HCT116 (cell line): ENCODE results near the gene IQGAP2. TPM values are rescaled to one million over a fixed set of nuclear protein-coding genes. Genes with fewer than 3 reads are reported as not detected.
"Not testable (repeated sequence)": the region's sequence is repeated elsewhere in the genome, so short reads cannot be mapped to it uniquely, and the experiment has no call there.

ENCODE experiments used
- ATAC-seq: fragments of 200-7000 bp; cut with Tn5 transposase; 2 replicates; pipeline ENCODE4 v1.9.1; 2020; ENCODE audit warnings: mild to moderate bottlenecking, moderate library complexity
- BruUV-seq: library from RNA; stranded (reverse); fragments of 400-500 nt; replicated peaks from 2 replicates; lab custom pipeline; 2021; lab: Mats Ljungman, UMichigan
- CTCF ChIA-PET: fragments of 300-600 bp; sonication (Branson Sonifier 250); formaldehyde crosslinking; loops from one replicate; lab custom pipeline; 2021; ENCODE audit warnings: antibody characterized with exemption; lab: Charles Lee
- POLR2A ChIA-PET: fragments of 300-600, 350-600 bp; sonication (Branson Sonifier 250); formaldehyde crosslinking; loops from one replicate; lab custom pipeline; 2021; ENCODE audit warnings: antibody characterized with exemption; lab: Charles Lee
- RAD21 ChIA-PET, 2 experiments: fragments of 300-600 bp; sonication (Branson Sonifier 250); formaldehyde crosslinking; loops; one replicate each; lab custom pipeline; 2023; ENCODE audit warnings: low total read pairs in 2 of 2; ENCODE audit not compliant: uncharacterized antibody in 2 of 2, unreplicated experiment in 2 of 2, low non-redundant PET in 1 of 2; lab: Charles Lee
- DNase-seq: peaks from one replicate; pipeline ENCODE4 v3.0.0-alpha.2; 2010; ENCODE audit warnings: low read depth, low spot score
- H2AFZ ChIP-seq: fragments of 200-600 bp; shearing (Covaris generic), sonication (generic); 2 replicates; pipeline ENCODE4 v1.6.1; 2017; ENCODE audit warnings: low read depth, mixed run types, mixed read lengths, antibody characterized with exemption, low read length; ENCODE audit not compliant: poor library complexity, severe bottlenecking
- H3K27ac ChIP-seq: 2 replicates; pipeline ENCODE4 v1.5.1; 2012; ENCODE audit warnings: low read depth, low read length
- H3K27me3 ChIP-seq: fragments of 200-600 bp; sonication (generic); 2 replicates; pipeline ENCODE4 v1.6.1; 2016; ENCODE audit warnings: mixed run types, low read length, mixed read lengths; ENCODE audit not compliant: insufficient read depth
- H3K36me3 ChIP-seq, 2 experiments: fragments of 200-500 bp in 1 of 2; fragments of 200-600 bp in 1 of 2; sonication (Bioruptor generic) in 1 of 2; sonication (generic) in 1 of 2; 2 replicates each; pipeline versions ENCODE4 v1.5.1 to v1.6.1; 2014 to 2016; ENCODE audit warnings: low read length in 2 of 2, inconsistent platforms in 1 of 2, mixed read lengths in 1 of 2, mixed run types in 1 of 2; ENCODE audit not compliant: insufficient read depth in 2 of 2, control insufficient read depth in 1 of 2
- H3K4me1 ChIP-seq, 2 experiments: fragments of 200-600 bp in 1 of 2; sonication (generic) in 1 of 2; 2 replicates each; pipeline versions ENCODE4 v1.5.1 to v1.6.1; 2012 to 2017; ENCODE audit warnings: low read length in 2 of 2, inconsistent platforms in 1 of 2, mild to moderate bottlenecking in 1 of 2, mixed read lengths in 1 of 2, mixed run types in 1 of 2, moderate library complexity in 1 of 2; ENCODE audit not compliant: insufficient read depth in 2 of 2, control insufficient read depth in 1 of 2
- H3K4me2 ChIP-seq: fragments of 200-600 bp; sonication (generic); 2 replicates; pipeline ENCODE4 v1.6.1; 2017; ENCODE audit warnings: mixed run types, low read length, mixed read lengths
- H3K4me3 ChIP-seq, 2 experiments: fragments of 200-600 bp in 1 of 2; sonication (generic) in 1 of 2; replicated peaks in 1 of 2; 2 replicates each; pipeline ENCODE4 v1.5.1; 2011 to 2016; ENCODE audit warnings: low read length in 2 of 2, control low read depth in 1 of 2, low read depth in 1 of 2, mild to moderate bottlenecking in 1 of 2, mixed read lengths in 1 of 2, mixed run types in 1 of 2
- H3K79me2 ChIP-seq: fragments of 200-600 bp; sonication (generic); 2 replicates; pipeline ENCODE4 v1.6.1; 2017; ENCODE audit warnings: mild to moderate bottlenecking, mixed run types, low read length, moderate library complexity, mixed read lengths; ENCODE audit not compliant: insufficient read depth
- H3K9ac ChIP-seq: fragments of 200-600 bp; sonication (generic); 2 replicates; pipeline ENCODE4 v1.6.1; 2016; ENCODE audit warnings: low read length, mixed read lengths
- H3K9me2 ChIP-seq: fragments of 200-600 bp; sonication (generic), shearing (Covaris generic); 2 replicates; pipeline ENCODE4 v1.6.1; 2017; ENCODE audit warnings: mixed run types, mild to moderate bottlenecking, moderate library complexity; ENCODE audit not compliant: insufficient read depth
- H3K9me3 ChIP-seq, 2 experiments: fragments of 200-500 bp in 1 of 2; fragments of 200-600 bp in 1 of 2; sonication (Bioruptor generic) in 1 of 2; sonication (generic) in 1 of 2; 2 replicates each; pipeline ENCODE4 v1.6.1; 2014 to 2017; ENCODE audit warnings: low read length in 2 of 2, mixed read lengths in 2 of 2, inconsistent platforms in 1 of 2, low read depth in 1 of 2, mild to moderate bottlenecking in 1 of 2, mixed run types in 1 of 2, moderate library complexity in 1 of 2; ENCODE audit not compliant: control insufficient read depth in 1 of 2, insufficient read depth in 1 of 2
- H4K20me1 ChIP-seq: fragments of 200-600 bp; sonication (generic), shearing (Covaris generic); 2 replicates; pipeline ENCODE4 v1.6.1; 2017; ENCODE audit warnings: mixed run types, mild to moderate bottlenecking, moderate library complexity; ENCODE audit not compliant: insufficient read depth
- CEBPB ChIP-seq: IDR thresholded peaks from 2 replicates; pipeline ENCODE4 v1.6.1; 2012; ENCODE audit warnings: low read depth
- CTCF ChIP-seq, 3 experiments: fragments of 200-600 bp in 1 of 3; sonication (generic) in 1 of 3; IDR thresholded peaks in 2 of 3; conservative IDR thresholded peaks in 1 of 3; 2 replicates each; pipeline ENCODE4 v1.5.1; 2012 to 2017; ENCODE audit warnings: low read depth in 2 of 3, low read length in 2 of 3, antibody characterized with exemption in 1 of 3, borderline replicate concordance in 1 of 3, control low read depth in 1 of 3, mild to moderate bottlenecking in 1 of 3, mixed read lengths in 1 of 3, mixed run types in 1 of 3, moderate library complexity in 1 of 3; ENCODE audit not compliant: insufficient read depth in 1 of 3
- EGR1 ChIP-seq: IDR thresholded peaks from 2 replicates; pipeline ENCODE4 v1.6.1; 2012; ENCODE audit warnings: low read depth
- ELF1 ChIP-seq: IDR thresholded peaks from 2 replicates; pipeline ENCODE4 v1.6.1; 2012; ENCODE audit warnings: low read depth, borderline replicate concordance
- EZH2 ChIP-seq: fragments of 200-600 bp; sonication (generic); IDR thresholded peaks from 2 replicates; pipeline ENCODE4 v1.6.1; 2017; ENCODE audit warnings: antibody characterized with exemption, mixed run types
- FOSL1 ChIP-seq: IDR thresholded peaks from 2 replicates; pipeline ENCODE4 v1.6.1; 2012; ENCODE audit warnings: low read depth
- JUND ChIP-seq: IDR thresholded peaks from 2 replicates; pipeline ENCODE4 v1.6.1; 2012
- POLR2AphosphoS5 ChIP-seq: IDR thresholded peaks from 2 replicates; pipeline ENCODE4 v1.6.1; 2011; ENCODE audit warnings: mild to moderate bottlenecking, low read depth, low read length, moderate library complexity
- RAD21 ChIP-seq: IDR thresholded peaks from 2 replicates; pipeline ENCODE4 v1.6.1; 2012; ENCODE audit warnings: low read depth, mild to moderate bottlenecking
- SIN3A ChIP-seq: IDR thresholded peaks from 2 replicates; pipeline ENCODE4 v1.6.1; 2012; ENCODE audit warnings: low read depth
- SP1 ChIP-seq: IDR thresholded peaks from 2 replicates; pipeline ENCODE4 v1.6.1; 2012; ENCODE audit warnings: low read depth
- SRF ChIP-seq: IDR thresholded peaks from 2 replicates; pipeline ENCODE4 v1.6.1; 2012; ENCODE audit warnings: low read depth
- YY1 ChIP-seq: IDR thresholded peaks from 2 replicates; pipeline ENCODE4 v1.6.1; 2011; ENCODE audit warnings: low read length, low read depth, moderate library complexity, mild to moderate bottlenecking; ENCODE audit not compliant: insufficient replicate concordance; ENCODE audit errors: extremely low read depth
- ZBTB33 ChIP-seq: IDR thresholded peaks from 2 replicates; pipeline ENCODE4 v1.6.1; 2011; ENCODE audit warnings: mild to moderate bottlenecking, low read length, moderate library complexity; ENCODE audit not compliant: insufficient replicate concordance; ENCODE audit errors: extremely low read depth
- ZNF274 ChIP-seq: fragments of 200-500 bp; sonication (Bioruptor generic); IDR thresholded peaks from 2 replicates; pipeline ENCODE4 v1.6.1; 2014; ENCODE audit warnings: mild to moderate bottlenecking, low read depth, low read length, inconsistent platforms
- intact Hi-C: fragments of 100-400 bp; cut with micrococcal nuclease; formaldehyde crosslinking; loops from 2 replicates; pipeline ENCODE4 v1.10.0; 2022
- total RNA-seq: library from RNA; stranded (reverse); gene quantifications from one replicate; pipeline ENCODE4 v1.2.1, GENCODE V29; 2021; ENCODE audit not compliant: unreplicated experiment
- TF ChIP-seq, protein P1 (sequence below): IDR thresholded peaks from 2 replicates; pipeline ENCODE4 v1.6.1; 2012; ENCODE audit warnings: low read depth

Gene IQGAP2
- total RNA-seq, 1 experiment from 2014 or later, result 2.0 TPM

GRCh38 chr5:76517334-76517733 lies 114.2 kb downstream of the IQGAP2 start:
- ChIA-PET RAD21 (no interaction called here), POLR2A (no interaction called here), CTCF (no interaction called here)
- intact Hi-C loops, result no loop called here
- Histone ChIP-seq H3K27ac (no peak overlapping the region), H3K4me1 (no peaks in the 10 kb centered on the region), H3K9ac (no peak overlapping the region), H3K4me2 (no peak overlapping the region), H4K20me1 (no peaks in the 10 kb centered on the region), H3K79me2 (no peaks in the 10 kb centered on the region), H3K9me2 (no peaks in the 10 kb centered on the region), H2AFZ (no peak overlapping the region), H3K9me3 (no peaks in the 10 kb centered on the region), H3K4me3 (no peak overlapping the region), H3K27me3 (no peaks in the 10 kb centered on the region), H3K36me3 (no peaks in the 10 kb centered on the region)
- DNase-seq (no peak), ATAC-seq (no peak)
- TF ChIP-seq SIN3A (no peak), CTCF (IDR thresholded peaks at IDR 0.05 in 2 of 3, conservative IDR thresholded peaks at IDR 0.05 in 1 of 3; ENCODE audit: borderline replicate concordance in 1 of 3, insufficient read depth in 1 of 3, low read depth in 2 of 3, low read length in 2 of 3) (no peak), EGR1 (no peak), RAD21 (no peak), ZBTB33 (no peak), YY1 (no peak), ZNF274 (no peak), ELF1 (no peak), SP1 (no peak), JUND (no peak), CEBPB (no peak), POLR2AphosphoS5 (no peak), EZH2 (no peak), FOSL1 (no peak), SRF (no peak)
- TF ChIP-seq, protein P1, sequence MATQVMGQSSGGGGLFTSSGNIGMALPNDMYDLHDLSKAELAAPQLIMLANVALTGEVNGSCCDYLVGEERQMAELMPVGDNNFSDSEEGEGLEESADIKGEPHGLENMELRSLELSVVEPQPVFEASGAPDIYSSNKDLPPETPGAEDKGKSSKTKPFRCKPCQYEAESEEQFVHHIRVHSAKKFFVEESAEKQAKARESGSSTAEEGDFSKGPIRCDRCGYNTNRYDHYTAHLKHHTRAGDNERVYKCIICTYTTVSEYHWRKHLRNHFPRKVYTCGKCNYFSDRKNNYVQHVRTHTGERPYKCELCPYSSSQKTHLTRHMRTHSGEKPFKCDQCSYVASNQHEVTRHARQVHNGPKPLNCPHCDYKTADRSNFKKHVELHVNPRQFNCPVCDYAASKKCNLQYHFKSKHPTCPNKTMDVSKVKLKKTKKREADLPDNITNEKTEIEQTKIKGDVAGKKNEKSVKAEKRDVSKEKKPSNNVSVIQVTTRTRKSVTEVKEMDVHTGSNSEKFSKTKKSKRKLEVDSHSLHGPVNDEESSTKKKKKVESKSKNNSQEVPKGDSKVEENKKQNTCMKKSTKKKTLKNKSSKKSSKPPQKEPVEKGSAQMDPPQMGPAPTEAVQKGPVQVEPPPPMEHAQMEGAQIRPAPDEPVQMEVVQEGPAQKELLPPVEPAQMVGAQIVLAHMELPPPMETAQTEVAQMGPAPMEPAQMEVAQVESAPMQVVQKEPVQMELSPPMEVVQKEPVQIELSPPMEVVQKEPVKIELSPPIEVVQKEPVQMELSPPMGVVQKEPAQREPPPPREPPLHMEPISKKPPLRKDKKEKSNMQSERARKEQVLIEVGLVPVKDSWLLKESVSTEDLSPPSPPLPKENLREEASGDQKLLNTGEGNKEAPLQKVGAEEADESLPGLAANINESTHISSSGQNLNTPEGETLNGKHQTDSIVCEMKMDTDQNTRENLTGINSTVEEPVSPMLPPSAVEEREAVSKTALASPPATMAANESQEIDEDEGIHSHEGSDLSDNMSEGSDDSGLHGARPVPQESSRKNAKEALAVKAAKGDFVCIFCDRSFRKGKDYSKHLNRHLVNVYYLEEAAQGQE, result no peak
- BruUV-seq, result no TSS peak

DNA sequence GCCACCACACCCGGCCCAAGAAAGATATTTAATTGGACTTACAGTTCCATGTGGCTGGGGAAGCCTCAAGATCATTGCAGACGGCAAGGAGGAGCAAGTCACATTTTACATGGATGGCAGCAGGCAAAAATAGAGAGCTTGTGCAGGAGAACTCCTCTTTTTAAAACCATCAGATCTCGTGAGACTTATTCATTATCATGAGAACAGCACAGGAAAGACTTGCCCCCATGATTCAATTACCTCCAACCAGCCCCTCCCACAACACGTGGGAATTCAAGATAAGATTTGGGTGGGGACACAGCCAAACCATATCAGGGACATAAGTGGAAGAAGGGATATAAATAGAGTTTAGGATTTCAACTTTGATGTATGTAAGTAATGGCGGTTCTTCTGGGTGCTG lies 115.2 kb downstream of the IQGAP2 start:
- H3K4me1 ChIP-seq, BruUV-seq, H3K27ac ChIP-seq, H4K20me1 ChIP-seq, ATAC-seq, H3K9ac ChIP-seq, H3K9me3 ChIP-seq, H3K79me2 ChIP-seq, H3K4me2 ChIP-seq, RAD21 ChIA-PET, H3K4me3 ChIP-seq, POLR2A ChIA-PET, intact Hi-C loops, H3K27me3 ChIP-seq, DNase-seq, H3K9me2 ChIP-seq, H3K36me3 ChIP-seq, H2AFZ ChIP-seq, CTCF ChIA-PET: not testable (repeated sequence)
